Activated CD8-positive, alpha-beta memory T cell treated with anti-CD3 and anti-CD28 coated beads, Interleukin-2, amount 50 U/mL, for 1 hour (primary cell): ENCODE data around the gene JAK3.
"Not testable (repeated sequence)": the region's sequence is repeated elsewhere in the genome, so short reads cannot be mapped to it uniquely, and the experiment has no call there.

Source experiments
- DNase-seq: peaks from one replicate; pipeline ENCODE4 v3.0.0-alpha.2; 2020; ENCODE audit errors: extremely low read depth

The JAK3 gene

DNA sequence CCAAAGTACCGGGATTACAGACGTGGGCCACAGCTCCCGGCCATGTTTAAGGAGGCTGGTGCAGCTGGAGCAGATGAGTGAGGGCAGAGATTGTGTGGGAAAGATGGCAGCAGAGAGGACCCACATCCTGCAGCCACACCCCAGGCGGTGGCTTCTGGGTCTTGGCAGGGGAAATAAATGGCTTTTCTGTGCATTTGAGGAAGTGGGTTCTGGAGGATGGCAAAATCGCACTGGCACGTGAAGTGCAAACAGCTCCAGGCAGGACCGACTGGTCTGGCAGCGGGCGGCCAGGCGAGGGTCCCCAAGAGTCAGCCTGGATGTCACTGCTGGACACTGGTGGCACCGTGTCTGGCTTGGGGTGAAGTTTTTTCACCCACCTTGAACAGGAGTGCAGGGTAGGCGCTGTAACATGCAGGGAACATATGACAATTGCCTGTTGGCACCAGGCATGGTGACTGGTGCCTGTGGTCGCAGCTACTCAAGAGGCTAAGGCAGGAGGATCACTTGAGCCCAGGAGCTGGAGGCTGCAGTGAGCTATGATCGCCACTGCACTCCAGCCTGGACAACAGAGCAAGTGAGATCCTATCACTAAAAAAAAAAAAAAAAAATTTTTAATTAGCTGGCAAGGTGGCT lies 44.4 kb downstream of the JAK3 start:
- DNase-seq = no peak

DNA sequence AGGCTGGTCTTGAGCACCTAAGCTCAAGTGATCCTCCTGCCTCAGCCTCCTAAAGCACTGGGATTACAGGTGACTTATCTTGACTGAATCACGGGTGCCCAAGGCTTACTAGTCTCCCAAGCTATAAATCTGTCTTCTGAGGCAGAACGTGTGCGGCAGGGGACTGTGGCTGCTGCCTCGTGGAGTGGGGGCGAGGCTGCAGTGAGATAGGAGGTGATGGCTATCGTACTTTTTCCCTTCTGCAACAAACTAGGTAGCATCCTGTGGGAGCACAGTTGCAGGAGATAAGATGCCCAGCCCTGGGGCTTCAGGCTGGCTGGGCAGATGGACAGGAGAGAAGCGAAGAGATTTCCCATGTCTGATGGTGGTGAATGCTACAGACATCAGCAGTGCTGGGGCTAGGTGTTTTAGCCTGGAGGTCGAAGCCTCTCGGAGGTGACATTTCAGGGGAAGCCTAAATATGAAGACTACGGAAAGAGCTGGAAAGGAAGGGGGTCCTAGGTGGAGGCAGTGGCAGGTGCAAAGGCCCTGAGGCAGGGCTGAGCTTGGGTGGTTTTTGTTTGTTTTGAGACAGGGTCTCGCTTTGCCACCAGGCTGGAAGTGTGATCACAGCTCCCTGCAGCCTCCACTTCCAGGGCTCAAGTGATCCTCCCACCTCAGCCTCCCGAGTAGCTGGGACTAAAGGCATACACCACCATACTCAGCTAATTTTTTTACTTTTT lies 45.5 kb downstream of the JAK3 start:
- no peak for DNase-seq

DNA sequence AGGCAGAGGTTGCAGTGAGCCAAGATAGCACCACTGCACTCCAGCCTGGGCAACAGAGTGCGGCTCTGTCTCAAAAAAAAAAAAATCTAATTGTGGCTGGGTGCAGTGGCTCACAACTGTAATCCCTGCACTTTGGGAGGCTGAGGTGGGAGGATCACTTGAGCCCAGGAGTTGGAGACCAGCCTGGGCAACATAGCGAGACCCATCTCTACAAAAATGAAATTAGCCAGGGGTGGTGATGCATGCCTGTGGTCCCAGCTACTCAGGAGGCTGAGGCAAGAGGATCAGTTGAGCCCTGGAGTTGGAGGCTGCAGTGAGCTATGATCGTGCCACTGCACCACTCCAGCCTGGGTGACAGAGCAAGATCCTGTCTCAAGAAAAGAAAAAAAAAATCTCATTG lies 49.2 kb downstream of the JAK3 start:
- DNase-seq = not testable (repeated sequence)

DNA sequence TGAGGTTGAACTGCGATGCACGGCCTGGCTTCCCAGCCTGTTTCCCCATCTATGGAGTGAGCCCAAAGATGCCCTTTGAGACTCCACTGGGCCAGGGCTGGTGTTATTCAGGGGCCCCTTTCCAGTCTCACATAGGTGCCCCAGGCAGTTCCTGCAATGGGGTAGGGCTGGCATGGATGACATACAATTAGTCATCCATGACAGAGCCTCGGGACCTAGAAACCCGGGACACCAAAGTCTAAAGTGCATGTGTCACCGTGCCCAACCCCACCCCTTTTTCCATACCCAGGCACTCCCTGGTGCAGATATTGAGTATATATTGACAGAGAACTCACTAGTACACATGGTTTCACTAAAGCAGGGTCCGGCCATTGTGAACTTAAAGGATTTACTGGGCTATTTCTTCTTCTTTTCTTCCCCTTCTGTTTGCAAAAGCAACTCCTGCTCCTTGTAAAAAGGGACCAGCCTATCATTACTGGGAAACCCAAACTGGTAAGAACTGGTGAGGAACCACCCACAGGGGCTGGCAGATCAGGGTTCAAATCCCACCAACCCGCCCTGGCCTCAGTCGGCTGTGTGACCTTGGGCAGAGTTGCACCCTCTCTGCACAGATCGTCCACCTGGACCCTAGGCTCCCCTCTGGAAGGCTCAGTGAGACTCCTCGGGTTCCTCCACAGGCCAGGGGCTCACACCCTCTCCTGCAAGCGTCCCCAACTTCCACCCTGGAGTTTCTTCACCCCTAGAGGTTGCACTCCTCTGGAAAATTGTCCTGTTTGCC lies 50.2 kb downstream of the JAK3 start:
- DNase-seq = no peak

DNA sequence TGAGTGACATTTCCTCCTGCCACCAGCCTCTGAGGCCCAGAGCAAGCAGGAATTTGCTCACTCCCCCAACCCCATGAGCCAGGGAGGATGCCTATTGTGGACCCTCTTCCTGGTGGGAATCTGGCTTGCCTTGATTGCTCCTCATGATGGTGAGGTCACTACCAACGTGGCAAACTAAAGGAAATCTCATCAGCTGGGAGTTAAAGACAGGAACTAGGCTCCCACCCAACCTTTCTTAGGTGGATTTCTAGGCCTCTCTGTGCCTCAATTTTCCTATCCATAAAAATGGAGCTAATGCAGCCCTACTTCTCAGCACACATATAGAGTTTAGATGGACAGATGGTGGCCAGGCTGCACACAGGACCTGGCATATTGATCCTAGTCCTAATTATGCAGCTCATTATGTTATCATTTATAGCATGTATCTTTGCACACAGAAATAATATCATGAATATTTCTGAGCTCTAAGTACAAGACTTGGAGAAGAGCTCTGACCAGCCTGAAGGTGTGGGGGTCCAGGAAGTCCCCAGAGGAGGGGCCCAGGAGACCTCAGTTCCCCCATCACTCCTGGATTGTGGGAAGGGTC lies 50.9 kb downstream of the JAK3 start:
- no peak for DNase-seq

DNA sequence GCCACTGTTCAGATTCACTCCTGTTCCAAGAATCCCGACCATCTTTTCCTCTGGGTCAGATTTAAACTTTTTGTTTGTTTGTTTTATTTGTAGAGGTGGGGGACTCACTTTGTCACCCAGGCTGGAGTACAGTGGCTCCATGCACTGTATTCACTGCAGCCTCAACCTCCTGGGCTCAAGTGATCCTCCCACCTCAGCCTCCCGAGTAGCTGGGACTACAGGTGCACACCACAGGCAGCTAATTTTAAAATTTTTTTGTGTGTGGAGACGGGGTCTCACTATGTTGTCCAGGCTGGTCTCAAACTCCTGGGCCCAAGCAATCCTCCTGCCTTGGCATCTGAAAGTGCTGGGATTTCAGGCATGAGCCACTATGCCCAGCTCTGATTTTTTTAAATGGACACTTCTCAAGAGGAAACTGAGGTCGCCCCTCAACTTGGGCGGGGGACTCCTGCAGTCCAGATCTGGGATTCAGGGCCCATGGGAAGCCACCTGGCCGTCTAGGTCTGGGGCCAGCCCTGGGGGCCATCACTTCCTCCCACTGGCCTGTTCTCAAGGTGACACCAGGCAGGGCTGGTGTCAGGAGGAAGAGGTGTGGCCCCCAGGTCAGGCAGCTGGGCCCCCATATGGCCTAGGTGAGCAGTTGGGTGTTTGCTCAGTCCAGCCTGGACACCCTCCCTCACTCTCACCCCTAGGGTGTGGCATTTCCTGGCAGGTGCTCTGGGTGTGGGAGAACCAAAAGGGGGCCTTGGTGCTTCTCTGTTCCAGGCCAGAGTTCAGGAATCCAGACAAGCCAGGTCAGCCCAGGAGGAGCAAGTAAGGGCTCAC lies 51.6 kb downstream of the JAK3 start:
- DNase-seq = no peak

DNA sequence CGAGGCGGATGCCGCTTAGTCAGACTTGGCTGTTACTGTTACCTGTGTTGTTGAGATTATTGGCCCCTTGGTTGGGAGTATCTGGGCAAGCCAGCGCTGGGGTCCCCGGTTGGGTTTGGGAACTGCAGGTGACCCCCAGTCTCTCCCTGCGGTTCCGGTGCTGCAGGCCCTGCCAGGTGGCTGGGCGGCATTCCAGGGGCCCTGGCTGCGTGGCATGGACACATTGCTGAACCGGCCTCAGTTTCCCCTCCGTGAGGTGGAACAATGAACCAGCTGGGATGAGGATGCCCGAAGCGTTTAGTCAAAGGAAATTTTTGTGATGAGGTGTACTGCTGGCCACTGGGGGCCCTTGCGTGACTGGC lies 52.3 kb downstream of the JAK3 start:
- DNase-seq = no peak

DNA sequence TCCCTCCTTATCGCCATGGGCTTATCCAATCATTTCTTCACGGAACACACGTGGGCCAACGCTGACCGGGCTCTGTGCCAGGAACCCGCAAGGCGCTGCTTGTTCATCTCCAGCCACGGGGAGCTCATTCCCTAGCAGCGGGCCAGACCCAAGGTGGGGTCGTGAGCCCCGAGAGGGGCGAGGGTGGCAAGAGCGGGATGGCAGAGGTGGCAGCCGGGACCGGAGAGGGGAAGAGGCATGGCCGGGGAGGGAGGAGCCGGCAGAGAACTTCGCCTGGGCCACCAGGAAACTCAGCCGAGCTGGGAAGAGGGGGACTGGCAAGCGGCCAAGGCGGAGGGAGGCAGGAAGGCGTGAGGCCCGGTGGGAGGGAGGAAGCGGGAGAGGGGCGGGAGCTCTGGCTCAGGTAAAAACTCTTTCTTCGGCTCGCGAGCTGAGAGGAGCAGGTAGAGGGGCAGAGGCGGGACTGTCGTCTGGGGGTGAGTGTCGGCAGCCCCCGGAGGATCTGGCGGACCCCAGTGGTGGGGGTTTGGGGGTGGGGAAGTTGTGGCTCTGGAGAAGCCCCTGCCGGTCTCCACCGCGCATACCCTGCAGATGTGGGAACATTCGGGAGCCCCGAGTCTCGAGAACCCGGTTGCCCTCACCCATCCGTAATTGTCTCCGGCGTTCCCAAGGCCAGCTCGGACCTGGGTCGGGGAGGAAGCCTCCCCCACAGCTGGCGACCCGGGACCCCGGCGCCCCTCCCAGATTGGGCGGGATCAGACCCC lies 52.9 kb downstream of the JAK3 start, which contains the start of gene B3GNT3:
TSS of gene B3GNT3 (plus strand) at position 408 of the 764 bp plus-strand sequence. CDS start 12,670 bp downstream, outside the sequence.
- DNase-seq = no peak

DNA sequence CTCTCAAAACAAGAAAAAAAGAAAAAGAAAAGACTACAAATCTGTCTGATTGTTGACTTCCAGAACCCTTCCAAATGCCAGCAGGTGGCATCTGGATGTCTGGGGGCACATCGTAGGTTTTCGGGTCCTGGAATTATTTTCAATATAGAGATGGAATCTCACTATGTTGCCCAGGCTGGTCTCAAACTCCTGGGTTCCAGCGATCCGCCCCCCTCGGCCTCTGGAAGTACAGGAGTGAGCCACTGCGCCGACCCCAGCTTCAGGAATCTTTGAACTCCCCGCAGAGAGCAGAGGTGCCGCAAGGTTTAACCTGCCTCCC lies 53.4 kb downstream of the JAK3 start:
- DNase-seq = no peak

DNA sequence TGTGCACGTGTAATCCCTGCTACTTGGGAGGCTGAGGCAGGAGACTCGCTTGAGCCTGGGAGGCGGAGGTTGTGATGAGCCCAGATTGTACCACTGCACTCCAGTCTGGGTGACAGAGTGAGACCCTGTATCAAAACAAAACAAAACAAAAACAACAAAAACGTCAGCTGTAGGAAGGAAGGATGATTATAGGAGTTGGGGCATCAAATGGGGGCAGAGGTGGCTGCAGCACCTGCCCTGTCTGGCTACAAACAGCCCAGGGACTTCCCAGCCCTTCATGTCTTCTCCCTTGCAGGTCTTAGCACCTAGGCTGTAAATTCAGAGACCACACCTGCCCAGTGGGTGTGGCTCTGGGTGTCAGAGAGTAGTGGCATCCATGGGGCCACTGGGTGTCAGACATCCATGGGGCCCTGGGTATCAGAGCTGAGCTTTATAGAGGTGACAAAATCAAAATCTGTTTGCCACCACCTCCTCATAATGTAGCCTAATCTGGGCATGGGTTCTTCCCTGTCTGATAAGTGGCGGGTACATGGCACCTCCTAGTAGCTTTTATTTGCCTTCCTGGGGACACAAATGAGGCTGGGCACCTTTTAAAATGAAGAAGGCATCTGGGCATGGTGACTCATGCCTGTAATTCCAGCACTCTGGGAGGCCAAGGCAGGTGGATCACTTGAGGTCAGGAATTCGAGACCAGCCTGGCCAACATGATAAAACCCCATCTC lies 57.6 kb downstream of the JAK3 start:
- no peak for DNase-seq

DNA sequence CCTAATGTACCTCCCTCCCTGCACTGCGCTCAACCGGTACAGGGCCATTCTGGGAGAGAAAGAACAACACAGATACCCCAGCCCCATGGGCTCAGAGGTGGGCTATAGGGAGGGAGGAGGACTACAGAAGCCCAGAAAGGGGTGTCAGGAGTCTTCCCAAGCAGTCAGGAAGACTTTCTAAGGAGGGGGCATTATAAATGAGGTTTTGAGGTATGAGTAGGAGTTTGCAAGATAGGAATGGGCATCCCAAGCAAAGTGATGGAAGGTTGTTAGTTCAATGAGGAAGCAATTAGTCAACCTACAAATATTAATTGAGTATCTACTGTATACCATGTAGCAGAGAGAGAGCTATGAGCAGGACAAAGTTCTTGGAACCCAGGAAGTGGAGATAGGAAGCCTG lies 59.1 kb downstream of the JAK3 start:
- no peak for DNase-seq

DNA sequence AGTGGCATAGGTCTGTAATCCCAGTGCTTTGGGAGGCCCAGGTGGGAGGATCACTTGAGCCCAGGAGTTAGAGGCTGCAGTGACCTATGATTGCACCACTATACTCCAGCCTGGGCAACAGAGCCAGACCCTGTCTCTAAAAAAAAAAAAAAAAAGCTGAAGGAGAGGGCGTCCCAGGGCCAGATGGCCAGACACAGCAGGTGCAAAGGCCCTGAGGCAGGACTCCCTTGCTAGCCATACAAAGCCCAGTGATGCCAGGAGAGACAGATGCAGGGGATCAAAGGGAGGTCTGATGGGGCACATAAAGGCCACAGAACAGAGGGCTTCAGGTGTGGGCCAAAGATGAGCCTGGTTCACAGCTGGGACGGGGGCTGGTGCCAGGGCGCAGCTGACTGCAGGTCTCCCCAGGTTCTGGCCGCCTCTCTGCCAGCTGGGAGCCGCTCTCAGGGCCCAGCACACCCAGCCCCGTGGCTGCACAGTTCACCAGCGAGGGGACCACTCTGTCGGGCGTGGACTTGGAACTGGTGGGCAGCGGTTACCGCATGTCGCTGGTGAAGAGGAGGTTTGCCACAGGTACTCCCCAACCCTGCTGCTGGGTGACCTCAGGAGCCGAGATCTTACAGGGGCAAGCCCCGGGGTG lies 60.4 kb downstream of the JAK3 start:
- DNase-seq = no peak

DNA sequence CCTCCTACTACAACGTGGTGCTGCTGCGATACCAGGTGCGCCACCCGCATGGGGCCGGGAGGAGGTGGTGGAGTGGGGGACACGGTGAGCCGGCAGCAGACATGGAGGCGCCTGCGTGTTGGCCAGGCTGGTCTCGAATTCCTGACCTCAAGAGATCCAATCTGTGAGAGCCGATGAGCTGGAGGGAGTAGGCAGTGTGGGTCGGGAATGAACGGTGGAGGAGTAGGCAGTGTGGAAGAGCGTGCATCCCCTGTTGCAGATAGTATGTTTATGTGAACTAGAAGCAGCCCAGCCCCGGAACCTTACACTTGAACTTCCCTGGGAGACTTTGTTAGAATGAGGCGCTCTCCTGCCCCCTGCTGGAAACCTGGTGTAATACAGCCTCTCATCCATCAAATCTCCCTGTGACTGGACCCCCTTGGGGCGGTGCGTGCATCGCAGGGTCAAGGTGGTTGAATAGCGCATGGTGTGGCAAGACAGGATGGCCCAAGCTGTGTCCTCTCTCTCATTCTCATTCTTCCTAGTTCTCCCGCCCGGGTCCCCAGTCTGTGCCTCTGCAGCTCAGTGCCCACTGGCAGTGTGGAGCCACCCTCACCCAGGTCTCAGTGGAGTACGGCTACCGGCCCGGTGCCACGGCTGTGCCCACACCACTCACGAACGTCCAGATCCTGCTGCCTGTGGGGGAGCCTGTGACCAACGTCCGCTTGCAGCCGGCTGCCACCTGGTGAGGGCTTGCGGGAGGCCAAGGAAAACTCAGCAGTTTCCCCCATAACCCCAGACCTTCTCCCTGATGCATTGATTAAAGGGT lies 63.4 kb downstream of the JAK3 start:
- no peak for DNase-seq

DNA sequence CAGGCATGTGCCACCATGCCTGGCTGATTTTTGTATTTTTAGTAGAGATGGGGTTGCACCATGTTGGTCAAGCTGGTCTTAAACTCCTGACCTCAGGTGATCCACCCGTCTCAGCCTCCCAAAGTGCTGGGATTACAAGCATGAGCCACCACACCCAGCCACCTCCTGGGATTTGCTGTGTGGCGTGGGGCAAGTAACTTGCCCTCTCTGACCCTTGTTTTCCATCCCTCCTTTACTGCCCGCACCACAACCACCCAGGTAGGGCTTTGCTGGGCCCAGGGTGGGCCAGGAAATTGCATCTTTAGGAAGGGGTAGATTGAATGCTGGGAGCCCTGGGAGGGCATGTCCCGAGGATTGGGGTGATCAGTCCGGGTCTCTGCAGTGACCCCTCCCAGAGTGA lies 64.1 kb downstream of the JAK3 start:
- DNase-seq = not testable (repeated sequence)

DNA sequence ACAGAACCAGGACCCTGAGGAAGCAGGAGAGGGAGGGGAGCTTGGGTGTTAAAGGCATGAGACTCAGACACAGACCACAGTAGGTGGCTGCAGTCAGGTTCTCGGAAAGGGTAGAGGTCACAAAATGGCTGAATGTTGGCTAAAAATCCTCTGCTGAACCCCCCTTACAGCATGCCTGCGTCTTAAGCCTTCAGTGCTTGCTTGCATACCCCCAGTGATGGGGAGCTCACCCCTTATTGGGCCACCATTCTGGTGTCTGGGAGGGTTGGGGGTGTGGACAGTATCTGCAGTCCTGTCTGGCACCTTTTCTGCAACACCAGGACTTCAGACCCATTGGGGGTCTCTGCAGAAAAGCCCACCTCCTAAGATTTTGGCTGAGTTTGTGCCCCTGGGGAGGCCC lies 67.0 kb downstream of the JAK3 start:
- DNase-seq = no peak

DNA sequence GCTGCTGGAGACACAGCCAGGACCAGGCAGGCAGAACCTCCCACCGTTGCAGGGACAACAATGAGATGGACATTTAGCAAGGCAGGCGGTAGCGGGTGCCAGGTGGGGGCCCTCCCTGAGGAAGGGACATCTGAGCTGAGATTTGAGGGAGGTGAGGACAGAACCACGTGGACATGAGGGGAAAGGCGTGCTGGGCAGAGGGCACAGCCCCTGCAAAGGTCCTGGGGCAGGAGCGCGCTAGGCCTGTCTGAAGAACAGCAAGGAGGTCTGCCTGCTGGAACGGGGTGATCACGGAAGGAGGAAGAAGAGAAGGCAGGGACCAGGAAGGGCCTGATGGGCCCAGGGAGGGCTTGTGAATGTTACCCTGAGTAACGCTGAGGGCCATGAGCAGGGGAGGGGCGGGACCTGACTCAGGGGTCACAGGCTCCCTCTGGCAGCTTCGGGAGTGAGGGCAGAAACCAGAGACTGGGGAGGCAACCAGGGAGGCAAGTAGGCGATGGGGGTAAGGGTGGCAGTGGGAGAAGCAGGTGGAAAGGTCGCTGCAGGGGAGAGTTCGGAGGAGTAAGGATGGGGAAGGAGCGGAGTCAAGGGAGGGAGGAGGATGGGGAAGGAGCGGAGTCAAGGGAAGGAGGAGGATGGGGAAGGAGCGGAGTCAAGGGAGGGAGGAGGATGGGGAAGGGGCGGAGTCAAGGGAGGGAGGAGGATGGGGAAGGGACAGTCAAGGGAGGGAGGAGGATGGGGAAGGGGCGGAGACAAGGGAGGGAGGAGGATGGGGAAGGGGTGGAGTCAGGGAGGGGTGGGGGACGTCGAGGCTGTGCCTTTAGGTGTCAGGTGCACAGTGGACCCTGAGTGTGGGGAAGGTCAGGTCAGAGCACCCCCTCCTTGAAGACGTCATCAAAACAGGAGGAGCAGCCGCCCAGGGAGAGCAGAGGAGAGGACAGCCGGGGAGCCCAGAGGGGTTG lies 68.5 kb downstream of the JAK3 start:
- no peak for DNase-seq

DNA sequence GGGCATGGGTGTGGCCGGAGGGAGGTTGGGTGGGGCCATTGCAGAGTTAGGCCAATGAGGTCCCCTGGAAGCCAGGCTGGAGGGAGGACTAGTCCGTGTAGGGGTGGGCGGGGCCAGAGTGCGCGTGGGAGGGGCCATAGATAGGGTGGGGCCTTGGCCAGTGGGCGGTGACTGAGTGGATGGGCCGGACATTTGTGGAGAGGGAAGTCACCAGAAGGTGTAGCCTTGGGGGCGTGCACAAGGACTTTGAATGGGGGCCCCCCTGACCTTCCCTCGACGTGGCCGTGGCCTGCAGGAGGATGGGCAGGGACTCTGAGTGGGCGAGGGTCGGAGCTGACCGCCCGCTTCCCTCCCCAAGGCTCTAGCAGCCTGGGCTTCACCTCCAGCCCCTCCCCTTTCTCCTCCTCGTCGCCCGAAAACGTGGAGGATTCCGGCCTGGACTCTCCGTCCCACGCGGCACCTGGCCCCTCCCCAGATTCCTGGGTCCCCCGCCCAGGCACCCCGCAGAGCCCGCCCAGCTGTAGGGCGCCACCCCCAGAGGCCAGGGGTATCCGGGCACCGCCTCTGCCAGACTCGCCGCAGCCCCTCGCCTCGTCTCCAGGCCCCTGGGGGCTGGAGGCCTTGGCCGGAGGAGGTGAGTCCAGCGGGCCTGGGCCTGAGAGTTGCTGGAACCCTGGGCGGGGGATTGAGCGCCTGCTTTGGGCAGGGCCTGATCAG lies 69.4 kb downstream of the JAK3 start:
- DNase-seq = no peak
